BE2C (cell line): Measurements from ENCODE around the gene GRM1.

Experiments
- DNase-seq: peaks from one replicate; pipeline ENCODE4 v3.0.0-alpha.2; 2020
- H3K27me3 ChIP-seq: fragments of 250-450 bp; sonication (Bioruptor Pico); 2 replicates; pipeline ENCODE4 v1.5.1; 2020; ENCODE audit warnings: mild to moderate bottlenecking
- H3K36me3 ChIP-seq: fragments of 250-450 bp; sonication (Bioruptor Pico); 2 replicates; pipeline ENCODE4 v1.5.1; 2020; ENCODE audit warnings: mild to moderate bottlenecking
- H3K4me1 ChIP-seq: fragments of 250-450 bp; sonication (Bioruptor Pico); 2 replicates; pipeline ENCODE4 v1.5.1; 2020
- H3K4me3 ChIP-seq: 2 replicates; pipeline ENCODE4 v1.5.1; 2011; ENCODE audit warnings: low read depth, low read length
- H3K9me3 ChIP-seq: fragments of 250-450 bp; sonication (Bioruptor Pico); 2 replicates; pipeline ENCODE4 v1.5.1; 2020
- TF ChIP-seq, protein P1 (sequence below): IDR thresholded peaks from 2 replicates; pipeline ENCODE4 v1.5.1; 2012; ENCODE audit warnings: mild to moderate bottlenecking, low read depth, low read length

Gene GRM1

DNA sequence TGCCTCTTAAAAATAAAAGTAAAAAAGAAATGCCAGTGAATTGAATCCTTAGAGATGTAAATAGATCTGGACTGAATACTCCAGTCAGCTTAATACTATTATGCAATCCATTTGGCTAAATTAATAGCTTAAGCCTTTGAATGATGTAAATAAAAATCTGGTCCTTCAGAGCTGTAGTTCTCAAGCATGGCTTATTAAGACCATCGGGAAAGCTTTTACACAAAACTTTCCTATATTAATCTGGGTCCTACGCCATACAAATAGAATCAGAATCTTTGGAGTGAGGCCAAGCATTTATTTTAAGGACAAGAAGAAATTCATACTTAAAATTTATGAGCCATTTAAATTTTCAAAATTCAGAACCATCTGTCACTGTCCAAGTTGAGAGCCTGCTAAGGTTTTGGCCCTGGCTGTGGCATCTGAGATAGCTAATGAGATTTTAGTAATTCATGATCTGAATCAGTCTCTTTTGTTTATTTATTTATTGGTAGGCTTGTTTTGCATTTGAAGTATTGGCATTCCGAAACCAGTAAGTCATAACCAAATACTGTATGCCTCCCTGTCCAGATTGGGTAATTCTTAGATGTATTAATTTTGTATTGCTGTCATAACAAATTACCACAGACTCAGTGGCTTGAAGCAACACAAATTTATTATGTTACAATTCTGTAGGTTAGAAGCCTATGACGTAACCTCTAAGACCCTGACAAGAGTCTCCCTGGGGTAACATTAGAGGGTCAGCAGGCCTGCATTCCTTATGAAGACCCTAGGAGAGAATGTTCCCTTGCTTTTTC, 286.7 kb downstream of the GRM1 start:
- Histone ChIP-seq H3K9me3 (no peaks in the 10 kb centered on the region), H3K27me3 (no peaks in the 10 kb centered on the region), H3K4me1 (no peaks in the 10 kb centered on the region), H3K4me3 (no peak overlapping the region), H3K36me3 (no peaks in the 10 kb centered on the region)
- DNase-seq, result no peak
- TF ChIP-seq, protein P1, sequence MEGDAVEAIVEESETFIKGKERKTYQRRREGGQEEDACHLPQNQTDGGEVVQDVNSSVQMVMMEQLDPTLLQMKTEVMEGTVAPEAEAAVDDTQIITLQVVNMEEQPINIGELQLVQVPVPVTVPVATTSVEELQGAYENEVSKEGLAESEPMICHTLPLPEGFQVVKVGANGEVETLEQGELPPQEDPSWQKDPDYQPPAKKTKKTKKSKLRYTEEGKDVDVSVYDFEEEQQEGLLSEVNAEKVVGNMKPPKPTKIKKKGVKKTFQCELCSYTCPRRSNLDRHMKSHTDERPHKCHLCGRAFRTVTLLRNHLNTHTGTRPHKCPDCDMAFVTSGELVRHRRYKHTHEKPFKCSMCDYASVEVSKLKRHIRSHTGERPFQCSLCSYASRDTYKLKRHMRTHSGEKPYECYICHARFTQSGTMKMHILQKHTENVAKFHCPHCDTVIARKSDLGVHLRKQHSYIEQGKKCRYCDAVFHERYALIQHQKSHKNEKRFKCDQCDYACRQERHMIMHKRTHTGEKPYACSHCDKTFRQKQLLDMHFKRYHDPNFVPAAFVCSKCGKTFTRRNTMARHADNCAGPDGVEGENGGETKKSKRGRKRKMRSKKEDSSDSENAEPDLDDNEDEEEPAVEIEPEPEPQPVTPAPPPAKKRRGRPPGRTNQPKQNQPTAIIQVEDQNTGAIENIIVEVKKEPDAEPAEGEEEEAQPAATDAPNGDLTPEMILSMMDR, result no peak

DNA sequence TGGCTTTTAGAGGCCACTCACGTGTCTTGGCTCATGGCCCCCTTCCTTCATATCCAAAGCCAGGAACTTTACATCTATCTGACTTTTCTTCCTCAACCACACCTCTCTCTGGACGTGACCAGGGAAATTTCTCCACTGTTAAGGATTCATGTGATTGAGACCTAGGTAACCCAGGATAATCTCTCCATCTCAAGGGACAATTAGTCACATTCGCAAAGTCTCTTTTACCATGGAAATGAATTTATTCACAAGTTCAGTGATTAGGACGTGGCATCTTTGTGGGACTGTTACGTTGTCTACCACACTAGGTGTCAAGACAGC, 287.3 kb downstream of the GRM1 start:
- H3K4me1 ChIP-seq, result no peaks in the 10 kb centered on the region
- no peak for DNase-seq
- H3K9me3 ChIP-seq, result no peaks in the 10 kb centered on the region
- TF ChIP-seq, protein P1, result no peak
- H3K4me3 ChIP-seq, result no peak overlapping the region
- no peaks in the 10 kb centered on the region for H3K36me3 ChIP-seq
- H3K27me3 ChIP-seq, result no peaks in the 10 kb centered on the region

DNA sequence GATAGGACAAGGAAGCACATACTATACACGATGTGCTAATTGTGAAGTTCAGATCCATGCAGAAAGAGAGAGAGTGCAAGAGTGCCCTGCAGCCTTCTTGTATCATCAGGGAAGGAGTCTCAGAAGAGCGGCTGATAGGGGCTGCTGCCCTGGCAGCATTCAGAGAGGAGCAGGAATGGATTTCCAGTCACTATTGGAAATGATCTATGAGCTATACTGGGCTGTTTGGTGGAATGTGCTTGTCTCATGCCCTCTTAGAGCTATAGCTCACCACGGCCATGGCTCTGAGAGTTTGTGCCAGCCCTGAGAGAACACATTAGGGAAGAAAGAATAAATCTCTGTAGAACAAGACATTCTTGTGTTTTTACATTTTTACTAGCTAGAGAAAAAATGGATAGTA, 302.2 kb downstream of the GRM1 start:
- no peak for DNase-seq
- no peak overlapping the region for H3K4me3 ChIP-seq
- H3K36me3 ChIP-seq, result no peaks in the 10 kb centered on the region
- no peaks in the 10 kb centered on the region for H3K27me3 ChIP-seq
- no peaks in the 10 kb centered on the region for H3K9me3 ChIP-seq
- TF ChIP-seq, protein P1, result no peak
- no peaks in the 10 kb centered on the region for H3K4me1 ChIP-seq

DNA sequence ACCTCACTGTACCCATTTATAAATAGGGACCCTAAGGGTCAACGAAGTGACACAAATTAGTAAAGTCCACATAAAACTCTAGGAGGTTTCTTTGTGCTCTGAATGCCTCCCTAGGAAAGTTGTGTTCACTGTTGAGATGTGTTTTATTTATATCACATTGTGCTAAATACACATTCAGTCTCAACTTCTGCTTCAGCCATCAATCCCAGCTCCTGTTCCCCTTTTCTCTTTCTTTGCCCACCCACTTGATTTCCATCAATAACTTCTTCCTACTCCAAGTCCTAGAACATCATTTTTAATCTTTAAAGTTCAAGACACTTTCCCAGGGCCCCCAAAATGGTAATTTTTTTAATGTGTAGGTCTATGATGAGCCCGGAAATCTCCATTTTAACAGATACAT, 306.5 kb downstream of the GRM1 start:
- Histone ChIP-seq H3K9me3 (no peaks in the 10 kb centered on the region), H3K4me3 (no peak overlapping the region), H3K36me3 (no peaks in the 10 kb centered on the region), H3K4me1 (no peaks in the 10 kb centered on the region), H3K27me3 (no peaks in the 10 kb centered on the region)
- TF ChIP-seq, protein P1, result no peak
- no peak for DNase-seq

DNA sequence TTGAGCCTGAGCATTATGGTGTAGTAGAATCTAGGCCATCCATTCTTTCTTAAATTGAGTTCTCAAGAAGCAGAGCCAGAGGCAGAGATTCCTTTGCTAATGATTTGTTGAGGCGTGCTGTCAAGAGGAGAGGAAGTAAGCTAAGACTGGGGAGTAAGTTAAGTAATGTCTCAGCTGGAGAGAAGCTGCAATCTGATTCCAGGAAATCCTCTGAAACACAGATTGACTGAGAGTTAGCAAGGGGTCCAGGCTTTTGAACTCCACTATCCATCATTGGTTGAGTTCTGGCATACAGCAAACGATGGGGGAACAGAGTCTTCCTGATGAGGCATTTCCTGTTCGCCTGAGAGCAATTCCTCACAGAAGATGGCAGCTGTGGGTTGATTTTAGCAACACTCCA, 307.3 kb downstream of the GRM1 start:
- Histone ChIP-seq H3K4me1 (no peaks in the 10 kb centered on the region), H3K9me3 (no peaks in the 10 kb centered on the region), H3K4me3 (no peak overlapping the region), H3K36me3 (no peaks in the 10 kb centered on the region), H3K27me3 (no peaks in the 10 kb centered on the region)
- TF ChIP-seq, protein P1, result no peak
- no peak for DNase-seq

DNA sequence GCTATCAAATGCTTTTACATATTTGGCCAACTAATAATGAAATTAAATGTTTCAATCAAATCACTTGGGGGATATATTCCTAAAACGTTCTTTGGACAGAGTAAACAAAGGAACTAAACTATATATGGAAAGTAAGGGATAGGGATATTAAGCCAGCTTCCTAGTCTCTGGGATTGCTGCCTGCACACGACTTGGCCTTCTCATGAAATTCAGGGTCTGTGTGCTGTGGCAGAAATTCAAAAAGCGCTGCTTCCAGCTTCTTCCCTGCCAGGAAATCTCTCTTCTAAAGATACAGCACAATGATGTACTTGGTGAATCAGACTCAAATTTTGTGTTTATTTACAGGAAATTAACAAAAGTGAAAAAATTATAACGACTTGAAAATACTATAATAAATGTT, 308.5 kb downstream of the GRM1 start:
- DNase-seq, result no peak
- Histone ChIP-seq H3K27me3 (no peaks in the 10 kb centered on the region), H3K4me1 (no peaks in the 10 kb centered on the region), H3K9me3 (no peaks in the 10 kb centered on the region), H3K36me3 (no peaks in the 10 kb centered on the region), H3K4me3 (no peak overlapping the region)
- TF ChIP-seq, protein P1, result no peak
